IgD-negative memory B cell (primary cell): ENCODE results near the gene CETP. TPM values are rescaled to one million over a fixed set of nuclear protein-coding genes. Genes with fewer than 3 reads are reported as not detected.
A peak's percentile ranks its signal among the peaks of the same experiment; 100 is the strongest.

Experiments
- H3K27ac Mint-ChIP-seq, 3 donors: one replicate each; pipeline ENCODE4 v1.8.0; 2020 to 2022; ENCODE audit warnings: mild to moderate bottlenecking in 3 of 3, mixed read lengths in 3 of 3, moderate library complexity in 1 of 3
- H3K27me3 Mint-ChIP-seq: one replicate; pipeline ENCODE4 v1.8.0; 2021; ENCODE audit warnings: mixed read lengths
- H3K36me3 Mint-ChIP-seq: one replicate; pipeline ENCODE4 v1.8.0; 2020; ENCODE audit warnings: mild to moderate bottlenecking, mixed read lengths
- H3K4me1 Mint-ChIP-seq, 3 donors: one replicate each; pipeline ENCODE4 v1.8.0; 2020 to 2022; ENCODE audit warnings: mixed read lengths in 3 of 3, mild to moderate bottlenecking in 1 of 3
- H3K4me3 Mint-ChIP-seq, 4 donors: one replicate each; pipeline ENCODE4 v1.8.0; 2020 to 2022; ENCODE audit warnings: mild to moderate bottlenecking in 4 of 4, mixed read lengths in 4 of 4, moderate library complexity in 3 of 4
- H3K9me3 Mint-ChIP-seq, 3 donors: one replicate each; pipeline ENCODE4 v1.8.0; 2020 to 2021; ENCODE audit warnings: mixed read lengths in 3 of 3, mild to moderate bottlenecking in 1 of 3
- polyA plus RNA-seq: library from polyadenylated mRNA; unstranded; fragments of 300-500 nt; fragmentation: Illumina TruSeq; gene quantifications from one replicate; pipeline ENCODE4 v1.2.3, GENCODE V29; 2021

Gene CETP
- polyA plus RNA-seq, 1 donor from 2014 or later, result 0.79 TPM

GRCh38 chr16:56974549-56975300 lies 13.0 kb downstream of the CETP start:
- Mint-ChIP-seq H3K36me3 (peaks cover 4% of the 10 kb centered on the region), H3K27ac (peak overlapping the region in 2 of 3 donors; percentile 89 to 99), H3K4me1 (peaks cover 48 to 66% (median 57%) of the 10 kb centered on the region in 3 donors), H3K27me3 (peaks cover 6% of the 10 kb centered on the region), H3K4me3 (peak overlapping the region in 2 of 4 donors; percentile 84 to 92), H3K9me3 (no peaks in the 10 kb centered on the region)

GRCh38 chr16:56975714-56976113 lies 14.0 kb downstream of the CETP start:
- Mint-ChIP-seq H3K4me1 (peaks cover 49 to 67% (median 61%) of the 10 kb centered on the region in 3 donors), H3K9me3 (no peaks in the 10 kb centered on the region), H3K27ac (peak overlapping the region; percentile 27 to 89 (median 65)), H3K36me3 (peaks cover 4% of the 10 kb centered on the region), H3K27me3 (peaks cover 6% of the 10 kb centered on the region), H3K4me3 (peak overlapping the region in 2 of 4 donors; percentile 59 to 88)

- Mint-ChIP-seq H3K4me1 (peaks cover 57 to 69% (median 68%) of the 10 kb centered on the region in 3 donors), H3K9me3 (no peaks in the 10 kb centered on the region), H3K36me3 (peaks cover 2% of the 10 kb centered on the region), H3K4me3 (peak overlapping the region in 1 of 4 donors; percentile 58), H3K27me3 (peaks cover 6% of the 10 kb centered on the region), H3K27ac (peak overlapping the region in 1 of 3 donors; percentile 60)
Measured at GRCh38 chr16:56977216-56977615, 15.5 kb downstream of the CETP start.

- Mint-ChIP-seq H3K27ac (peak overlapping the region in 2 of 3 donors; percentile 14 to 60), H3K4me3 (no peak overlapping the region), H3K4me1 (peaks cover 58 to 71% (median 70%) of the 10 kb centered on the region in 3 donors)
Measured at GRCh38 chr16:56977823-56978430, 16.2 kb downstream of the CETP start.

GRCh38 chr16:56980201-56980535 lies 18.4 kb downstream of the CETP start:
- no peaks in the 10 kb centered on the region for H3K9me3 Mint-ChIP-seq
- H3K4me3 Mint-ChIP-seq, result peak overlapping the region in 1 of 4 donors; percentile 32
- peaks cover 10% of the 10 kb centered on the region for H3K36me3 Mint-ChIP-seq
- H3K27ac Mint-ChIP-seq, result peak overlapping the region in 1 of 3 donors; percentile 1
- H3K4me1 Mint-ChIP-seq, result peaks cover 50 to 61% (median 60%) of the 10 kb centered on the region in 3 donors
- H3K27me3 Mint-ChIP-seq, result no peaks in the 10 kb centered on the region

More at GRCh38 chr16:56977823-56978430, 16.2 kb downstream of the CETP start:
- Mint-ChIP-seq H3K36me3 (peaks cover 4% of the 10 kb centered on the region), H3K27me3 (peaks cover 6% of the 10 kb centered on the region), H3K9me3 (no peaks in the 10 kb centered on the region)

GRCh38 chr16:56980792-56981724 lies 19.3 kb downstream of the CETP start:
- Mint-ChIP-seq H3K4me1 (peaks cover 51 to 60% (median 56%) of the 10 kb centered on the region in 3 donors), H3K27me3 (no peaks in the 10 kb centered on the region), H3K27ac (peak overlapping the region; percentile 65 to 92 (median 90)), H3K36me3 (peaks cover 10% of the 10 kb centered on the region), H3K4me3 (peak overlapping the region; percentile 46 to 95 (median 78)), H3K9me3 (no peaks in the 10 kb centered on the region)

- peaks cover 12% of the 10 kb centered on the region for H3K36me3 Mint-ChIP-seq
- H3K4me1 Mint-ChIP-seq, result peaks cover 48 to 58% (median 54%) of the 10 kb centered on the region in 3 donors
- no peaks in the 10 kb centered on the region for H3K9me3 Mint-ChIP-seq
- H3K27ac Mint-ChIP-seq, result peak overlapping the region; percentile 65 to 92 (median 90)
- H3K27me3 Mint-ChIP-seq, result no peaks in the 10 kb centered on the region
- H3K4me3 Mint-ChIP-seq, result peak overlapping the region in 3 of 4 donors; percentile 46 to 95 (median 68)
Measured at GRCh38 chr16:56981729-56982271, 20.1 kb downstream of the CETP start.

- H3K27ac Mint-ChIP-seq, result peak overlapping the region in 2 of 3 donors; percentile 73 to 74
- peak overlapping the region in 2 of 4 donors; percentile 46 to 82 for H3K4me3 Mint-ChIP-seq
- H3K4me1 Mint-ChIP-seq, result peaks cover 55 to 60% (median 57%) of the 10 kb centered on the region in 3 donors
Measured at GRCh38 chr16:56982695-56983094, 20.9 kb downstream of the CETP start.

GRCh38 chr16:56983211-56983751 lies 21.5 kb downstream of the CETP start:
- Mint-ChIP-seq H3K4me1 (peaks cover 61 to 64% (median 61%) of the 10 kb centered on the region in 3 donors), H3K27ac (peak overlapping the region in 1 of 3 donors; percentile 73), H3K9me3 (no peaks in the 10 kb centered on the region), H3K4me3 (peak overlapping the region in 1 of 4 donors; percentile 46), H3K27me3 (no peaks in the 10 kb centered on the region), H3K36me3 (peaks cover 16% of the 10 kb centered on the region)

More at GRCh38 chr16:56982695-56983094, 20.9 kb downstream of the CETP start:
- H3K9me3 Mint-ChIP-seq, result no peaks in the 10 kb centered on the region
- no peaks in the 10 kb centered on the region for H3K27me3 Mint-ChIP-seq
- H3K36me3 Mint-ChIP-seq, result peaks cover 12% of the 10 kb centered on the region

GRCh38 chr16:56984639-56985038 lies 22.9 kb downstream of the CETP start:
- Mint-ChIP-seq H3K4me3 (peak overlapping the region in 2 of 4 donors; percentile 29 to 68), H3K27ac (peak overlapping the region; percentile 23 to 93 (median 68)), H3K36me3 (peaks cover 16% of the 10 kb centered on the region), H3K27me3 (no peaks in the 10 kb centered on the region), H3K4me1 (peaks cover 54 to 64% (median 63%) of the 10 kb centered on the region in 3 donors), H3K9me3 (no peaks in the 10 kb centered on the region)

GRCh38 chr16:56985288-56985961 lies 23.7 kb downstream of the CETP start:
- H3K27ac Mint-ChIP-seq, result peak overlapping the region; percentile 23 to 93 (median 68)
- no peaks in the 10 kb centered on the region for H3K27me3 Mint-ChIP-seq
- no peaks in the 10 kb centered on the region for H3K9me3 Mint-ChIP-seq
- peaks cover 16% of the 10 kb centered on the region for H3K36me3 Mint-ChIP-seq
- peak overlapping the region in 3 of 4 donors; percentile 29 to 76 (median 68) for H3K4me3 Mint-ChIP-seq
- H3K4me1 Mint-ChIP-seq, result peaks cover 51 to 71% (median 60%) of the 10 kb centered on the region in 3 donors

- Mint-ChIP-seq H3K9me3 (no peaks in the 10 kb centered on the region), H3K36me3 (peaks cover 16% of the 10 kb centered on the region), H3K4me1 (peaks cover 48 to 72% (median 60%) of the 10 kb centered on the region in 3 donors), H3K27me3 (no peaks in the 10 kb centered on the region), H3K27ac (peak overlapping the region; percentile 23 to 98 (median 68)), H3K4me3 (peak overlapping the region in 2 of 4 donors; percentile 29 to 68)
Measured at GRCh38 chr16:56985962-56986360, 24.2 kb downstream of the CETP start.

GRCh38 chr16:56986361-56986760 lies 24.6 kb downstream of the CETP start:
- Mint-ChIP-seq H3K9me3 (no peaks in the 10 kb centered on the region), H3K27ac (peak overlapping the region; percentile 98 to 99 (median 98)), H3K4me3 (peak overlapping the region in 2 of 4 donors; percentile 51 to 100), H3K36me3 (peaks cover 16% of the 10 kb centered on the region), H3K4me1 (peaks cover 44 to 70% (median 57%) of the 10 kb centered on the region in 3 donors), H3K27me3 (no peaks in the 10 kb centered on the region)
